ENCODE measurements around the gene RAG1.

Gene RAG1

GRCh38 chr11:36617543-36618362 is 49.9 kb downstream of the RAG1 start:
- TF ChIP-seq CEBPB (IDR thresholded peaks at IDR 0.05): no peak

DNA sequence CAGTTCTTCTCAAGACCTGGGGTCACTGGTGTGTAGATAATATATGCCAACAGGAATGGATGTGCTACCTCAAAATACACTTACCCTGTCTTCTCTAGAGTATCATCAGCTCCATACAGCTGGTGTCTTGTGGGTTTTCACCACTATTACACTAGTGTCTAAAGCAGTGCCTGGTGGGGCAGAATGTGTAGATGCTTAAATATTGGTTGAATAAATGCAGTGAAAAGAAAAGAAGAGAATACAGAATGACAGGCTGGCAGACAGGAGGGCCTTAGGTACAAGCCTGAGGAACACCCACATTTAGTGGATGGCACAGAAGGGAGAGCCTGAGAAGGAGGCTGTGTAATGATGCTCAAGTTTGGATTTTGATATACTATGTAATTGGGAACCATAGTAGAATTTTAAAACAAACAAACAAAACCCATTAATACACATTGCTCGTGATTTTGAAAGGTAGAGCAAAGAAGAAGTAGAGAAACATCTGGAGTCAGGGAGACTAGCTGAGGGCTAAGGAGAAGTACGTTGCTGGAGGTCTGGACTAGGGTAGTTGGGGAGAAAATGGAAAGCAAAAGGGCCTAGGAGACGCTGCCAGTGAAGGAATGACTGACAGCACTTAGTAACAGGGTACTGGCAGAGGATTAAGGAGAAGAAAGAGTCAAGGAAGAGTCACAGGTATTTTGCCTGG is 50.7 kb downstream of the RAG1 start:
- TF ChIP-seq EGR1 (IDR thresholded peaks at IDR 0.05): no peak
- TF ChIP-seq FOXM1 (IDR thresholded peaks at IDR 0.05; ENCODE audit: borderline replicate concordance, low read depth): no peak
- TF ChIP-seq RAD21 (IDR thresholded peaks at IDR 0.05; ENCODE audit: low read depth): no peak
- no peak for TF ChIP-seq TCF12 (IDR thresholded peaks at IDR 0.05; ENCODE audit: low read depth)
- no peak for TF ChIP-seq CREB1 (IDR thresholded peaks at IDR 0.05; ENCODE audit: low read depth)
- no peak for TF ChIP-seq CEBPB (IDR thresholded peaks at IDR 0.05)
- no peak for TF ChIP-seq YY1 (IDR thresholded peaks at IDR 0.05; ENCODE audit: low read depth)
- no peak for TF ChIP-seq ZBTB7A (IDR thresholded peaks at IDR 0.05; ENCODE audit: low read depth)
- TF ChIP-seq TEAD4 (IDR thresholded peaks at IDR 0.05): no peak
- no peak for TF ChIP-seq TAF1 (IDR thresholded peaks at IDR 0.05; ENCODE audit: low read depth)
- TF ChIP-seq REST (IDR thresholded peaks at IDR 0.05; ENCODE audit: low read depth): no peak
- no peak for TF ChIP-seq NFIC (IDR thresholded peaks at IDR 0.05)
- TF ChIP-seq EP300 (IDR thresholded peaks at IDR 0.05; ENCODE audit: borderline replicate concordance): no peak
- TF ChIP-seq, protein P1, sequence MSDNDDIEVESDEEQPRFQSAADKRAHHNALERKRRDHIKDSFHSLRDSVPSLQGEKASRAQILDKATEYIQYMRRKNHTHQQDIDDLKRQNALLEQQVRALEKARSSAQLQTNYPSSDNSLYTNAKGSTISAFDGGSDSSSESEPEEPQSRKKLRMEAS (IDR thresholded peaks at IDR 0.05): no peak
- TF ChIP-seq, protein P2, sequence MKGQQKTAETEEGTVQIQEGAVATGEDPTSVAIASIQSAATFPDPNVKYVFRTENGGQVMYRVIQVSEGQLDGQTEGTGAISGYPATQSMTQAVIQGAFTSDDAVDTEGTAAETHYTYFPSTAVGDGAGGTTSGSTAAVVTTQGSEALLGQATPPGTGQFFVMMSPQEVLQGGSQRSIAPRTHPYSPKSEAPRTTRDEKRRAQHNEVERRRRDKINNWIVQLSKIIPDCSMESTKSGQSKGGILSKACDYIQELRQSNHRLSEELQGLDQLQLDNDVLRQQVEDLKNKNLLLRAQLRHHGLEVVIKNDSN (IDR thresholded peaks at IDR 0.05): no peak

- TF ChIP-seq EP300 (IDR thresholded peaks at IDR 0.05; ENCODE audit: borderline replicate concordance) (no peak), ZBTB7A (IDR thresholded peaks at IDR 0.05; ENCODE audit: low read depth) (no peak), TCF12 (IDR thresholded peaks at IDR 0.05; ENCODE audit: low read depth) (no peak)
- TF ChIP-seq, protein P1 (IDR thresholded peaks at IDR 0.05): no peak
These were observed 51.7 kb downstream of the RAG1 start for GRCh38 chr11:36619502-36619901.

DNA sequence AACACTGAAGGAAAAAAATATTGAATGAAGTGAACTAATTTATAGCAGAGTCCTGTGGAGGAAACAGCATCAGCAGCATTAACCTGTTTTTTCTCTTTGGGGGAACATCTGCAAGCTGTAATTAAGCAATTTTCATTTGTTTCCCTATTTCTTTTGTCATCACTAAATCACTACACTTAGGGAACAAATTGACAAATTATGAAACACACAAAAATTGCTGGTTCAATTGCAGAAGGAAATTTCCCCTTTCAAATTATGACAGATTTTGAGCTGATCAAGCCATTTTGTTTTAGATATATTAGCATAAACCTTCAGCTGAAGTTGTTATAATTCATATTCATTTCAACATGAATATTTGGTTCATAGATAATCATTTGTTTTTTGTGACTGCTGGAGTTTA is 52.4 kb downstream of the RAG1 start:
- TF ChIP-seq YY1 (IDR thresholded peaks at IDR 0.05; ENCODE audit: low read depth): no peak
- TF ChIP-seq ZBTB7A (IDR thresholded peaks at IDR 0.05; ENCODE audit: low read depth): no peak
- TF ChIP-seq CEBPB (IDR thresholded peaks at IDR 0.05): no peak
- TF ChIP-seq, protein P1 (IDR thresholded peaks at IDR 0.05): no peak
- no peak for TF ChIP-seq TCF12 (IDR thresholded peaks at IDR 0.05; ENCODE audit: low read depth)
- TF ChIP-seq, protein P2 (IDR thresholded peaks at IDR 0.05): no peak
- TF ChIP-seq RAD21 (IDR thresholded peaks at IDR 0.05; ENCODE audit: low read depth): no peak
- no peak for TF ChIP-seq TAF1 (IDR thresholded peaks at IDR 0.05; ENCODE audit: low read depth)
- TF ChIP-seq TEAD4 (IDR thresholded peaks at IDR 0.05): no peak
- TF ChIP-seq EGR1 (IDR thresholded peaks at IDR 0.05): no peak
- TF ChIP-seq FOXM1 (IDR thresholded peaks at IDR 0.05; ENCODE audit: borderline replicate concordance, low read depth): no peak
- no peak for TF ChIP-seq CREB1 (IDR thresholded peaks at IDR 0.05; ENCODE audit: low read depth)
- no peak for TF ChIP-seq EP300 (IDR thresholded peaks at IDR 0.05; ENCODE audit: borderline replicate concordance)
- no peak for TF ChIP-seq REST (IDR thresholded peaks at IDR 0.05; ENCODE audit: low read depth)
- no peak for TF ChIP-seq NFIC (IDR thresholded peaks at IDR 0.05)

DNA sequence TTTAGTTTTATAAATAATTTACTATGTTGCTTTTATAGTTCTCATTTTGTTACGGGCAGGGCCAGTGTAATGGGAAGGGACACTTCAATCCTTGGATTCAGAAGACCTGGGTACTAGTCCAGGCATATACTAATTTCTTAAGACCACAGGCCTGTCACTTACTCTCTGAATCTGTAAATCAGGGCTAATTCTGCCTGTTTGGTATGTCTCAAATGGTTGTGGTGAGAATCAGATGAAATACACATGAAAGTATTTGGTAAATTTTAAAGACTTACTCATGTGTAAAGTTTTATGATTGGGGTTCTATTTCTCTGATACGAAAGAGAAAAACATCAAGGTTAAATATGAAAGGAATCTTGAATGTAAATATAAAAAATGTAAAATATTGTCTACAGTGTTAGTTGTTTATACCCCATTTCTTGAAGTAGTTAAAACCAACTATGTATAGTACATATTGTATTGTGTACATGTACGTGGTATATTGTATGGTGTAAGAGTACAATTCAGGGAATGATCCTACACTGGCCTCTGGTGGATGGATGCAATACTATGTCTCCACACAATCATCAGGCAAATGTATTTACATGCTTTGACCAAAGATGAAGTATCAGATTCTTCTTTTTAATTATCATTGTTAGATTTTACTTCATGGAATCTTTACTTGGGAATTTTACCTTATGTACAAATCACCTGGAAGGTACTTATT is 54.8 kb downstream of the RAG1 start:
- no peak for TF ChIP-seq ZBTB7A (IDR thresholded peaks at IDR 0.05; ENCODE audit: low read depth)
- TF ChIP-seq EGR1 (IDR thresholded peaks at IDR 0.05): no peak
- TF ChIP-seq CREB1 (IDR thresholded peaks at IDR 0.05; ENCODE audit: low read depth): no peak
- TF ChIP-seq FOXM1 (IDR thresholded peaks at IDR 0.05; ENCODE audit: borderline replicate concordance, low read depth): no peak
- TF ChIP-seq RAD21 (IDR thresholded peaks at IDR 0.05; ENCODE audit: low read depth): peak; percentile 62
- no peak for TF ChIP-seq REST (IDR thresholded peaks at IDR 0.05; ENCODE audit: low read depth)
